DND-41 (cell line): Measurements from ENCODE around the gene ICE2.
A peak's percentile ranks its signal among the peaks of the same experiment; 100 is the strongest.

Experiments
- ATAC-seq: fragments of 200-7000 bp; cut with Tn5 transposase; 3 replicates; pipeline ENCODE4 v1.9.1; 2021; ENCODE audit warnings: low read depth; ENCODE audit not compliant: insufficient read depth
- DNase-seq: peaks from one replicate; pipeline ENCODE4 v3.0.0-alpha.2; 2020
- H2AFZ ChIP-seq: 2 replicates; pipeline ENCODE4 v1.6.0; 2012; ENCODE audit warnings: low read depth, low read length
- H3K27ac ChIP-seq: 2 replicates; pipeline ENCODE4 v1.5.1; 2012; ENCODE audit warnings: low read length, inconsistent platforms
- H3K27me3 ChIP-seq: fragments of 200-600 bp; sonication (generic); 2 replicates; pipeline ENCODE4 v1.6.0; 2012; ENCODE audit warnings: low read length, mild to moderate bottlenecking, inconsistent platforms; ENCODE audit not compliant: insufficient read depth, poor library complexity
- H3K36me3 ChIP-seq: 2 replicates; pipeline ENCODE4 v1.5.1; 2012; ENCODE audit warnings: low read length, inconsistent platforms; ENCODE audit not compliant: insufficient read depth
- H3K4me1 ChIP-seq: 2 replicates; pipeline ENCODE4 v1.5.1; 2012; ENCODE audit warnings: mild to moderate bottlenecking, low read length; ENCODE audit not compliant: insufficient read depth
- H3K4me2 ChIP-seq: 2 replicates; pipeline ENCODE4 v1.6.0; 2012; ENCODE audit warnings: mild to moderate bottlenecking, moderate library complexity, low read length, inconsistent platforms; ENCODE audit not compliant: insufficient read depth
- H3K4me3 ChIP-seq, 2 experiments: fragments of 200-600 bp in 1 of 2; shearing (Covaris generic) in 1 of 2; 2 replicates each; pipeline ENCODE4 v1.5.1; 2012 to 2016; ENCODE audit warnings: inconsistent platforms in 2 of 2, low read length in 2 of 2, mild to moderate bottlenecking in 2 of 2, low read depth in 1 of 2, moderate library complexity in 1 of 2
- H3K79me2 ChIP-seq: 2 replicates; pipeline ENCODE4 v1.6.0; 2012; ENCODE audit warnings: low read length, inconsistent platforms; ENCODE audit not compliant: insufficient read depth
- H3K9ac ChIP-seq: 2 replicates; pipeline ENCODE4 v1.6.0; 2012; ENCODE audit warnings: low read depth, mild to moderate bottlenecking, inconsistent platforms, low read length, moderate library complexity
- H3K9me3 ChIP-seq: 2 replicates; pipeline ENCODE4 v1.5.1; 2012; ENCODE audit warnings: low read length, moderate library complexity, mild to moderate bottlenecking, inconsistent platforms; ENCODE audit not compliant: insufficient read depth, severe bottlenecking
- H4K20me1 ChIP-seq: 2 replicates; pipeline ENCODE4 v1.6.0; 2012; ENCODE audit warnings: low read length; ENCODE audit not compliant: insufficient read depth
- CTCF ChIP-seq: IDR thresholded peaks from 2 replicates; pipeline ENCODE4 v1.5.1; 2012; ENCODE audit warnings: borderline replicate concordance, low read length, moderate library complexity, mild to moderate bottlenecking; ENCODE audit not compliant: poor library complexity, severe bottlenecking; ENCODE audit errors: extremely low read depth
- EZH2 ChIP-seq: IDR thresholded peaks from 3 replicates; pipeline ENCODE4 v1.6.1; 2012; ENCODE audit warnings: borderline replicate concordance, low read depth, mild to moderate bottlenecking, moderate library complexity, low read length, inconsistent platforms; ENCODE audit not compliant: severe bottlenecking

Gene ICE2

GRCh38 chr15:60390871-60391501, 88.0 kb downstream of the ICE2 start:
- H3K36me3 ChIP-seq, result no peaks in the 10 kb centered on the region
- no peaks in the 10 kb centered on the region for H4K20me1 ChIP-seq
- no peak overlapping the region for H3K27ac ChIP-seq
- no peaks in the 10 kb centered on the region for H3K79me2 ChIP-seq
- peaks cover 5% of the 10 kb centered on the region for H3K27me3 ChIP-seq
- DNase-seq, result no peak
- peaks cover 14% of the 10 kb centered on the region for H3K4me1 ChIP-seq
- ATAC-seq, result no peak
- no peak overlapping the region for H3K9ac ChIP-seq
- no peaks in the 10 kb centered on the region for H3K9me3 ChIP-seq
- H3K4me2 ChIP-seq, result no peak overlapping the region
- H2AFZ ChIP-seq, result no peak overlapping the region
- no peak overlapping the region for H3K4me3 ChIP-seq
- TF ChIP-seq EZH2 (no peak), CTCF (no peak)

GRCh38 chr15:60390231-60390630, 88.7 kb downstream of the ICE2 start:
- Histone ChIP-seq H3K9me3 (no peaks in the 10 kb centered on the region), H3K27me3 (peaks cover 5% of the 10 kb centered on the region), H4K20me1 (no peaks in the 10 kb centered on the region), H3K4me1 (peaks cover 14% of the 10 kb centered on the region), H2AFZ (no peak overlapping the region), H3K9ac (no peak overlapping the region), H3K36me3 (no peaks in the 10 kb centered on the region), H3K27ac (no peak overlapping the region), H3K79me2 (no peaks in the 10 kb centered on the region), H3K4me2 (no peak overlapping the region), H3K4me3 (no peak overlapping the region)
- no peak for TF ChIP-seq EZH2
- TF ChIP-seq CTCF, result no peak
- ATAC-seq (no peak), DNase-seq (no peak)

- Histone ChIP-seq H3K79me2 (no peaks in the 10 kb centered on the region), H3K36me3 (no peaks in the 10 kb centered on the region), H3K4me1 (peaks cover 14% of the 10 kb centered on the region), H4K20me1 (no peaks in the 10 kb centered on the region), H3K9ac (no peak overlapping the region), H3K27ac (no peak overlapping the region), H3K4me3 (peak overlapping the region in 1 of 2 experiments; percentile 47; a peak in 1 of 4 replicates), H2AFZ (no peak overlapping the region), H3K9me3 (no peaks in the 10 kb centered on the region), H3K27me3 (peaks cover 5% of the 10 kb centered on the region), H3K4me2 (peak overlapping the region; percentile 52; the same call in 1 of the 2 replicates)
- no peak for TF ChIP-seq CTCF
- TF ChIP-seq EZH2, result no peak
- peak; percentile 46 for DNase-seq
- peak; percentile 98 for ATAC-seq
Measured at GRCh38 chr15:60389261-60390077, 89.5 kb downstream of the ICE2 start.
